Keratinocyte (primary cell): ENCODE results near the gene TELO2. TPM values are rescaled to one million over a fixed set of nuclear protein-coding genes. Genes with fewer than 3 reads are reported as not detected.

ENCODE experiments used
- DNase-seq: peaks from one replicate; pipeline ENCODE4 v3.0.0-alpha.2; 2011; ENCODE audit warnings: low read depth, missing footprints, low spot score
- FAIRE-seq: peaks from 2 replicates; lab custom pipeline; 2011; peaks lifted over from hg19 to GRCh38; lab: Jason Lieb, UNC
- H2AFZ ChIP-seq: 2 replicates; pipeline ENCODE4 v1.6.0; 2012; ENCODE audit warnings: low read length, control low read depth, inconsistent platforms; ENCODE audit not compliant: control insufficient read depth
- H3K27ac ChIP-seq: 2 replicates; pipeline ENCODE4 v1.5.1; 2011; ENCODE audit warnings: low read length; ENCODE audit not compliant: control insufficient read depth, insufficient read depth
- H3K27me3 ChIP-seq: 3 replicates; pipeline ENCODE4 v1.6.0; 2011; ENCODE audit warnings: low read length; ENCODE audit not compliant: control insufficient read depth, insufficient read depth; ENCODE audit errors: extremely low read depth
- H3K36me3 ChIP-seq, 2 experiments: 2 replicates in 1 of 2; 3 replicates in 1 of 2; pipeline ENCODE4 v1.5.1; 2011; ENCODE audit warnings: low read length in 2 of 2, mild to moderate bottlenecking in 1 of 2; ENCODE audit not compliant: control insufficient read depth in 2 of 2, insufficient read depth in 2 of 2; ENCODE audit errors: extremely low read depth in 1 of 2
- H3K4me1 ChIP-seq: 3 replicates; pipeline ENCODE4 v1.5.1; 2011; ENCODE audit warnings: low read length; ENCODE audit not compliant: control insufficient read depth, insufficient read depth; ENCODE audit errors: extremely low read depth
- H3K4me2 ChIP-seq: 3 replicates; pipeline ENCODE4 v1.6.0; 2011; ENCODE audit warnings: low read depth, low read length; ENCODE audit not compliant: control insufficient read depth, insufficient read depth; ENCODE audit errors: extremely low read depth
- H3K4me3 ChIP-seq, 3 experiments: fragments of 200-600 bp in 1 of 3; sonication (generic) in 1 of 3; 2 replicates in 2 of 3; 3 replicates in 1 of 3; pipeline ENCODE4 v1.5.1; 2011 to 2016; ENCODE audit warnings: low read length in 3 of 3, mild to moderate bottlenecking in 3 of 3, control low read depth in 2 of 3, inconsistent platforms in 1 of 3, low read depth in 1 of 3, mixed read lengths in 1 of 3, mixed run types in 1 of 3, moderate library complexity in 1 of 3; ENCODE audit not compliant: control insufficient read depth in 2 of 3, insufficient read depth in 2 of 3; ENCODE audit errors: extremely low read depth in 1 of 3
- H3K79me2 ChIP-seq: 2 replicates; pipeline ENCODE4 v1.6.0; 2012; ENCODE audit warnings: low read length; ENCODE audit not compliant: control insufficient read depth, insufficient read depth
- H3K9ac ChIP-seq: 3 replicates; pipeline ENCODE4 v1.6.0; 2011; ENCODE audit warnings: low read length; ENCODE audit not compliant: control insufficient read depth, insufficient read depth; ENCODE audit errors: extremely low read depth
- H3K9me1 ChIP-seq: 3 replicates; pipeline ENCODE4 v1.6.0; 2011; ENCODE audit warnings: low read length; ENCODE audit not compliant: control insufficient read depth, insufficient read depth; ENCODE audit errors: extremely low read depth
- H3K9me3 ChIP-seq: 2 replicates; pipeline ENCODE4 v1.5.1; 2012; ENCODE audit warnings: low read depth, low read length; ENCODE audit not compliant: control insufficient read depth
- H4K20me1 ChIP-seq: 3 replicates; pipeline ENCODE4 v1.6.0; 2011; ENCODE audit warnings: low read length; ENCODE audit not compliant: control insufficient read depth, insufficient read depth; ENCODE audit errors: extremely low read depth
- CTCF ChIP-seq, 3 experiments: IDR thresholded peaks in 1 of 3; conservative IDR thresholded peaks in 1 of 3; optimal IDR thresholded peaks in 1 of 3; 2 replicates in 2 of 3; 3 replicates in 1 of 3; pipeline versions ENCODE3 to v1.5.1; 2011; ENCODE audit warnings: low read length in 3 of 3, mild to moderate bottlenecking in 3 of 3, moderate library complexity in 2 of 3, control low read depth in 1 of 3, inconsistent platforms in 1 of 3; ENCODE audit not compliant: insufficient read depth in 2 of 3; ENCODE audit errors: extremely low read depth in 1 of 3
- EZH2 ChIP-seq: IDR thresholded peaks from one replicate; pipeline ENCODE4 v1.6.1; 2012; ENCODE audit warnings: inconsistent platforms, mild to moderate bottlenecking, low read length, moderate library complexity
- dilution Hi-C: fragments of 300-500 bp; cut with MboI; formaldehyde crosslinking; loops from one replicate; pipeline ENCODE4 v1.7.0; 2020; ENCODE audit warnings: low sequenced_read_pairs; ENCODE audit not compliant: extremely low pct_ligation_motif_present
- polyA plus RNA-seq, 5 experiments: library from polyadenylated mRNA; depleted of rRNA in 3 of 5; stranded (reverse) in 3 of 5; stranded (forward) in 1 of 5; unstranded in 1 of 5; fragments of >200 nt; gene quantifications; 1 replicate in 1 of 5; 2 replicates in 3 of 5; 3 replicates in 1 of 5; pipeline versions ENCODE4 v1.2.1 to v1.2.3, GENCODE V29; 2011 to 2012; ENCODE audit warnings: missing spikeins in 2 of 5, low read depth in 1 of 5, low replicate concordance in 1 of 5

Gene TELO2
- polyA plus RNA-seq, 1 donor (not counting 4 experiments of a cell fraction or from before 2014, with no cell fraction given): 7.9 TPM

- Histone ChIP-seq H3K9me1 (no peaks in the 10 kb centered on the region), H3K36me3 (peaks cover 0 to 11% of the 10 kb centered on the region in 2 experiments), H3K27ac (no peak within 1 kb of the TSS), H3K79me2 (no peaks in the 10 kb centered on the region), H3K4me2 (no peak within 1 kb of the TSS), H3K27me3 (no peaks in the 10 kb centered on the region), H3K4me1 (no peaks in the 10 kb centered on the region), H3K9me3 (no peaks in the 10 kb centered on the region), H2AFZ (no peak within 1 kb of the TSS), H4K20me1 (no peaks in the 10 kb centered on the region), H3K4me3 (no peak within 1 kb of the TSS), H3K9ac (no peak within 1 kb of the TSS)
- no peak for FAIRE-seq
- dilution Hi-C loops: no loop called here
- no peak for TF ChIP-seq CTCF (optimal IDR thresholded peaks at IDR 0.05 in 1 of 3, IDR thresholded peaks at IDR 0.05 in 1 of 3, conservative IDR thresholded peaks at IDR 0.05 in 1 of 3; ENCODE audit: extremely low read depth in 1 of 3, insufficient read depth in 2 of 3, low read length in 3 of 3)
- no peak for TF ChIP-seq EZH2
- DNase-seq: no peak
Measured at GRCh38 chr16:1443980-1444729, 49.0 kb upstream of the TELO2 start, which contains the start of gene CCDC154. Gene CCDC154, minus strand, starts transcription at chr16:1444556. Its CDS starts 234 bp downstream, at chr16:1444322.

GRCh38 chr16:1444730-1445517, 48.2 kb upstream of the TELO2 start:
- TF ChIP-seq CTCF (optimal IDR thresholded peaks at IDR 0.05 in 1 of 3, IDR thresholded peaks at IDR 0.05 in 1 of 3, conservative IDR thresholded peaks at IDR 0.05 in 1 of 3; ENCODE audit: extremely low read depth in 1 of 3, insufficient read depth in 2 of 3, low read length in 3 of 3): no peak
- no peak overlapping the region for H3K4me3 ChIP-seq

More at GRCh38 chr16:1444730-1445517, 48.2 kb upstream of the TELO2 start:
- no peak overlapping the region for H3K9ac ChIP-seq
- no peaks in the 10 kb centered on the region for H3K9me1 ChIP-seq
- dilution Hi-C loops: no loop called here
- DNase-seq (no peak), FAIRE-seq (no peak)
- no peaks in the 10 kb centered on the region for H3K79me2 ChIP-seq
- no peak overlapping the region for H2AFZ ChIP-seq
- no peak overlapping the region for H3K4me2 ChIP-seq
- no peaks in the 10 kb centered on the region for H4K20me1 ChIP-seq
- no peaks in the 10 kb centered on the region for H3K27me3 ChIP-seq
- no peaks in the 10 kb centered on the region for H3K9me3 ChIP-seq
- H3K36me3 ChIP-seq: peaks cover 0 to 11% of the 10 kb centered on the region in 2 experiments
- H3K27ac ChIP-seq: no peak overlapping the region
- no peaks in the 10 kb centered on the region for H3K4me1 ChIP-seq
